ENCODE results near the gene TOR2A. TPM values are rescaled to one million over a fixed set of nuclear protein-coding genes. Genes with fewer than 3 reads are reported as not detected.

Gene TOR2A
- total and polyA plus RNA-seq, 9 of the 15 experiments (the other 6 are each of a cell fraction or from before 2014, with no cell fraction given) = 0.80 to 25.9 (median 11.1) TPM

GRCh38 chr9:127776195-127776923 lies 41.3 kb upstream of the TOR2A start (continued):
- TF ChIP-seq, protein P1, sequence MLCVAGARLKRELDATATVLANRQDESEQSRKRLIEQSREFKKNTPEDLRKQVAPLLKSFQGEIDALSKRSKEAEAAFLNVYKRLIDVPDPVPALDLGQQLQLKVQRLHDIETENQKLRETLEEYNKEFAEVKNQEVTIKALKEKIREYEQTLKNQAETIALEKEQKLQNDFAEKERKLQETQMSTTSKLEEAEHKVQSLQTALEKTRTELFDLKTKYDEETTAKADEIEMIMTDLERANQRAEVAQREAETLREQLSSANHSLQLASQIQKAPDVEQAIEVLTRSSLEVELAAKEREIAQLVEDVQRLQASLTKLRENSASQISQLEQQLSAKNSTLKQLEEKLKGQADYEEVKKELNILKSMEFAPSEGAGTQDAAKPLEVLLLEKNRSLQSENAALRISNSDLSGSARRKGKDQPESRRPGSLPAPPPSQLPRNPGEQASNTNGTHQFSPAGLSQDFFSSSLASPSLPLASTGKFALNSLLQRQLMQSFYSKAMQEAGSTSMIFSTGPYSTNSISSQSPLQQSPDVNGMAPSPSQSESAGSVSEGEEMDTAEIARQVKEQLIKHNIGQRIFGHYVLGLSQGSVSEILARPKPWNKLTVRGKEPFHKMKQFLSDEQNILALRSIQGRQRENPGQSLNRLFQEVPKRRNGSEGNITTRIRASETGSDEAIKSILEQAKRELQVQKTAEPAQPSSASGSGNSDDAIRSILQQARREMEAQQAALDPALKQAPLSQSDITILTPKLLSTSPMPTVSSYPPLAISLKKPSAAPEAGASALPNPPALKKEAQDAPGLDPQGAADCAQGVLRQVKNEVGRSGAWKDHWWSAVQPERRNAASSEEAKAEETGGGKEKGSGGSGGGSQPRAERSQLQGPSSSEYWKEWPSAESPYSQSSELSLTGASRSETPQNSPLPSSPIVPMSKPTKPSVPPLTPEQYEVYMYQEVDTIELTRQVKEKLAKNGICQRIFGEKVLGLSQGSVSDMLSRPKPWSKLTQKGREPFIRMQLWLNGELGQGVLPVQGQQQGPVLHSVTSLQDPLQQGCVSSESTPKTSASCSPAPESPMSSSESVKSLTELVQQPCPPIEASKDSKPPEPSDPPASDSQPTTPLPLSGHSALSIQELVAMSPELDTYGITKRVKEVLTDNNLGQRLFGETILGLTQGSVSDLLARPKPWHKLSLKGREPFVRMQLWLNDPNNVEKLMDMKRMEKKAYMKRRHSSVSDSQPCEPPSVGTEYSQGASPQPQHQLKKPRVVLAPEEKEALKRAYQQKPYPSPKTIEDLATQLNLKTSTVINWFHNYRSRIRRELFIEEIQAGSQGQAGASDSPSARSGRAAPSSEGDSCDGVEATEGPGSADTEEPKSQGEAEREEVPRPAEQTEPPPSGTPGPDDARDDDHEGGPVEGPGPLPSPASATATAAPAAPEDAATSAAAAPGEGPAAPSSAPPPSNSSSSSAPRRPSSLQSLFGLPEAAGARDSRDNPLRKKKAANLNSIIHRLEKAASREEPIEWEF (CRISPR knock-in tag; IDR thresholded peaks at IDR 0.05) = no peak
- TF ChIP-seq CBFA2T3 (IDR thresholded peaks at IDR 0.05) = no peak
- TF ChIP-seq, protein P2, sequence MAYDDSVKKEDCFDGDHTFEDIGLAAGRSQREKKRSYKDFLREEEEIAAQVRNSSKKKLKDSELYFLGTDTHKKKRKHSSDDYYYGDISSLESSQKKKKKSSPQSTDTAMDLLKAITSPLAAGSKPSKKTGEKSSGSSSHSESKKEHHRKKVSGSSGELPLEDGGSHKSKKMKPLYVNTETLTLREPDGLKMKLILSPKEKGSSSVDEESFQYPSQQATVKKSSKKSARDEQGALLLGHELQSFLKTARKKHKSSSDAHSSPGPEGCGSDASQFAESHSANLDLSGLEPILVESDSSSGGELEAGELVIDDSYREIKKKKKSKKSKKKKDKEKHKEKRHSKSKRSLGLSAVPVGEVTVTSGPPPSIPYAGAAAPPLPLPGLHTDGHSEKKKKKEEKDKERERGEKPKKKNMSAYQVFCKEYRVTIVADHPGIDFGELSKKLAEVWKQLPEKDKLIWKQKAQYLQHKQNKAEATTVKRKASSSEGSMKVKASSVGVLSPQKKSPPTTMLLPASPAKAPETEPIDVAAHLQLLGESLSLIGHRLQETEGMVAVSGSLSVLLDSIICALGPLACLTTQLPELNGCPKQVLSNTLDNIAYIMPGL (CRISPR knock-in tag; IDR thresholded peaks at IDR 0.05) = no peak
- no peak for TF ChIP-seq ZNF124 (CRISPR knock-in tag; IDR thresholded peaks at IDR 0.05)
- TF ChIP-seq NONO (IDR thresholded peaks at IDR 0.05; ENCODE audit: low read depth in 2 of 2, low read length in 1 of 2) = peak in 1 of 2 experiments; percentile 98; a peak in 2 of 4 replicates
- TF ChIP-seq EHMT2 (IDR thresholded peaks at IDR 0.05) = no peak
- TF ChIP-seq MBD2 (IDR thresholded peaks at IDR 0.05; ENCODE audit: borderline replicate concordance, low read depth) = peak; percentile 88; the same call in 1 of the 2 replicates
- TF ChIP-seq, protein P3, sequence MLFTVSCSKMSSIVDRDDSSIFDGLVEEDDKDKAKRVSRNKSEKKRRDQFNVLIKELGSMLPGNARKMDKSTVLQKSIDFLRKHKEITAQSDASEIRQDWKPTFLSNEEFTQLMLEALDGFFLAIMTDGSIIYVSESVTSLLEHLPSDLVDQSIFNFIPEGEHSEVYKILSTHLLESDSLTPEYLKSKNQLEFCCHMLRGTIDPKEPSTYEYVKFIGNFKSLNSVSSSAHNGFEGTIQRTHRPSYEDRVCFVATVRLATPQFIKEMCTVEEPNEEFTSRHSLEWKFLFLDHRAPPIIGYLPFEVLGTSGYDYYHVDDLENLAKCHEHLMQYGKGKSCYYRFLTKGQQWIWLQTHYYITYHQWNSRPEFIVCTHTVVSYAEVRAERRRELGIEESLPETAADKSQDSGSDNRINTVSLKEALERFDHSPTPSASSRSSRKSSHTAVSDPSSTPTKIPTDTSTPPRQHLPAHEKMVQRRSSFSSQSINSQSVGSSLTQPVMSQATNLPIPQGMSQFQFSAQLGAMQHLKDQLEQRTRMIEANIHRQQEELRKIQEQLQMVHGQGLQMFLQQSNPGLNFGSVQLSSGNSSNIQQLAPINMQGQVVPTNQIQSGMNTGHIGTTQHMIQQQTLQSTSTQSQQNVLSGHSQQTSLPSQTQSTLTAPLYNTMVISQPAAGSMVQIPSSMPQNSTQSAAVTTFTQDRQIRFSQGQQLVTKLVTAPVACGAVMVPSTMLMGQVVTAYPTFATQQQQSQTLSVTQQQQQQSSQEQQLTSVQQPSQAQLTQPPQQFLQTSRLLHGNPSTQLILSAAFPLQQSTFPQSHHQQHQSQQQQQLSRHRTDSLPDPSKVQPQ (CRISPR knock-in tag; IDR thresholded peaks at IDR 0.05; ENCODE audit: borderline replicate concordance) = no peak
- TF ChIP-seq ZFPM2 (CRISPR knock-in tag; IDR thresholded peaks at IDR 0.05) = no peak
- TF ChIP-seq ZNF311 (CRISPR knock-in tag; IDR thresholded peaks at IDR 0.05) = no peak
- TF ChIP-seq ZNF780A (CRISPR knock-in tag; IDR thresholded peaks at IDR 0.05) = no peak
- TF ChIP-seq ETS1 (conservative IDR thresholded peaks at IDR 0.05; ENCODE audit: control insufficient read depth, low read depth, low read length) = 0 out of 2 replicates have a peak, but pooled peaks have one; percentile 43
- 0 out of 2 replicates have a peak, but pooled peaks have one; percentile 48 for TF ChIP-seq DPF2 (IDR thresholded peaks at IDR 0.05)
- TF ChIP-seq ZNF57 (CRISPR knock-in tag; IDR thresholded peaks at IDR 0.05) = no peak
- no peak for TF ChIP-seq ARID2 (IDR thresholded peaks at IDR 0.05)
- no peak for TF ChIP-seq CHD2 (IDR thresholded peaks at IDR 0.05; ENCODE audit: low read depth, low read length)
- TF ChIP-seq, protein P4, sequence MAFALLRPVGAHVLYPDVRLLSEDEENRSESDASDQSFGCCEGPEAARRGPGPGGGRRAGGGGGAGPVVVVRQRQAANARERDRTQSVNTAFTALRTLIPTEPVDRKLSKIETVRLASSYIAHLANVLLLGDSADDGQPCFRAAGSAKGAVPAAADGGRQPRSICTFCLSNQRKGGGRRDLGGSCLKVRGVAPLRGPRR (CRISPR knock-in tag; IDR thresholded peaks at IDR 0.05) = no peak
